GM21526 (cell line): ENCODE measurements around the gene SLC39A3.
"Not testable (repeated sequence)": the region's sequence is repeated elsewhere in the genome, so short reads cannot be mapped to it uniquely, and the experiment has no call there.

Experiments used
- ATAC-seq: cut with Tn5 transposase; IDR thresholded peaks from one replicate; pipeline ENCODE4 v1.9.1; 2021; ENCODE audit warnings: moderate library complexity; ENCODE audit not compliant: unreplicated experiment, low FRiP score

Gene SLC39A3

GRCh38 chr19:2724148-2724557 lies 15.7 kb downstream of the SLC39A3 start:
- no peak for ATAC-seq

GRCh38 chr19:2723747-2724146 lies 16.1 kb downstream of the SLC39A3 start:
- ATAC-seq, result no peak

GRCh38 chr19:2723345-2723715 lies 16.5 kb downstream of the SLC39A3 start:
- no peak for ATAC-seq

- ATAC-seq, result no peak
Measured at GRCh38 chr19:2722541-2723344, 17.1 kb downstream of the SLC39A3 start.

- no peak for ATAC-seq
Measured at GRCh38 chr19:2721570-2722540, 18.0 kb downstream of the SLC39A3 start.

- no peak for ATAC-seq
Measured at GRCh38 chr19:2720777-2721569, 18.8 kb downstream of the SLC39A3 start, which contains the start of gene DIRAS1. Gene DIRAS1 (minus strand): TSS chr19:2721372. CDS start chr19:2717806, 3,566 bp downstream.

- ATAC-seq, result no peak
Measured at GRCh38 chr19:2719920-2720776, 19.7 kb downstream of the SLC39A3 start.

GRCh38 chr19:2719232-2719735 lies 20.5 kb downstream of the SLC39A3 start:
- ATAC-seq, result no peak

GRCh38 chr19:2717638-2718541 lies 21.9 kb downstream of the SLC39A3 start:
- ATAC-seq, result no peak

GRCh38 chr19:2716722-2717637 lies 22.8 kb downstream of the SLC39A3 start:
- no peak for ATAC-seq

GRCh38 chr19:2716275-2716650 lies 23.6 kb downstream of the SLC39A3 start:
- ATAC-seq, result no peak

- no peak for ATAC-seq
Measured at GRCh38 chr19:2715470-2716274, 24.1 kb downstream of the SLC39A3 start.

GRCh38 chr19:2714531-2715269 lies 25.1 kb downstream of the SLC39A3 start:
- ATAC-seq, result no peak

GRCh38 chr19:2714102-2714501 lies 25.7 kb downstream of the SLC39A3 start:
- not testable (repeated sequence) for ATAC-seq

GRCh38 chr19:2713170-2713569 lies 26.6 kb downstream of the SLC39A3 start:
- ATAC-seq, result not testable (repeated sequence)

GRCh38 chr19:2711875-2712205 lies 28.0 kb downstream of the SLC39A3 start:
- ATAC-seq, result no peak
